ENCODE measurements around the gene CARF. TPM values are rescaled to one million over a fixed set of nuclear protein-coding genes. Genes with fewer than 3 reads are reported as not detected.

The CARF gene
- total and polyA plus RNA-seq, 2 donors (not counting 1 experiment from before 2014, with no cell fraction given): 11.3 to 27.5 TPM

DNA sequence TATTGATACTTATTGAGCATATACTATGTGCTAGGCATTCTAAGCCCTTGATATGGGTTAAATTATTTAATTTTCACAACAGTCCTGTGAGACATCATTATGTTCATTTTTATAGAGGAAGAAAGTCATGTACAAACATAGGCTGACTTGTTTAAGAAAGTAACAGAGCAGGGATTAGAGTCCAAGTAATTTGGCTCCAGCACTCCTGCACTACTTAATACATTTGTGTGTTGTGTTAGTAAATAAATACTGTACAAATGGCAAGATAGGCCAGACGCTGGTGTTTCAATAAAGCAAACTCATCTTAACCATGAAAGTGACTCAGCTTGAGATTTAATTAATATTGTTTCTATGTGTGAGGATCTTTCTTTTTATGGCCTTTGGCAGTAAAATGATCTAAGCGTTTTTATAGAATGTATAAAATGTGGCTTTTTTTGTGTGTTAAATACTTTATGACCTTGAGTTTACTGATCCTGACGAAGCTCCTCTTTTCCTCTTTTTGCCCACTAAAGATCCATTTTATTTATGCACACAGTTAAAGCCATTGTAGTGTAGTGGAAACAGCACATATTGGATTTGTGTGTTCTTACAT lies 123.9 kb downstream of the CARF start:
- Histone ChIP-seq H3K9ac (ENCODE audit: low read length) (no peak overlapping the region), H3K27ac (ENCODE audit: low read length in 2 of 2) (no peak overlapping the region), H4K20me1 (ENCODE audit: control insufficient read depth, insufficient read depth, low read length, poor library complexity, severe bottlenecking) (no peaks in the 10 kb centered on the region), H3K4me2 (replicated peaks; ENCODE audit: low read depth, low read length, poor library complexity, severe bottlenecking) (no peak overlapping the region), H3K27me3 (replicated peaks in 1 of 4; ENCODE audit: control extremely low read depth in 1 of 4, control insufficient read depth in 3 of 4, insufficient read depth in 4 of 4, low read length in 3 of 4) (no peaks in the 10 kb centered on the region), H3K79me2 (ENCODE audit: control insufficient read depth, insufficient read depth, low read length) (no peaks in the 10 kb centered on the region), H3K4me3 (ENCODE audit: control extremely low read depth in 1 of 5, extremely low read depth in 1 of 5, insufficient read depth in 1 of 5, low read depth in 2 of 5, low read length in 4 of 5) (no peak overlapping the region), H3K36me3 (replicated peaks in 1 of 2; ENCODE audit: control extremely low read depth in 1 of 2, control insufficient read depth in 1 of 2, extremely low read depth in 1 of 2, insufficient read depth in 2 of 2, low read length in 1 of 2) (no peaks in the 10 kb centered on the region), H2AFZ (ENCODE audit: insufficient read depth, low read depth, low read length, poor library complexity, severe bottlenecking) (no peak overlapping the region), H3K4me1 (ENCODE audit: control insufficient read depth in 2 of 2, insufficient read depth in 2 of 2, low read length in 2 of 2) (no peaks in the 10 kb centered on the region), H3K9me3 (ENCODE audit: control extremely low read depth in 1 of 3, control insufficient read depth in 2 of 3, insufficient read depth in 1 of 3, low read length in 2 of 3) (no peaks in the 10 kb centered on the region)
- no peaks in the 10 kb centered on the region for H3K4me1 Mint-ChIP-seq
- ChIA-PET CTCF (no interaction called here), POLR2A (no interaction called here)
- intact Hi-C loops (cut with micrococcal nuclease): loop anchor here (10.0 kb wide), 1 partner anchor 51 kb away; no protein-coding TSS in a partner anchor
- DNase-seq: no peak
- no peaks in the 10 kb centered on the region for H3K27me3 Mint-ChIP-seq
- no peak for TF ChIP-seq EZH2 (IDR thresholded peaks at IDR 0.05; ENCODE audit: borderline replicate concordance, insufficient read depth, low read depth, low read length, poor library complexity, severe bottlenecking)
- ATAC-seq (ENCODE audit: low read depth): no peak
- no peak overlapping the region for H3K27ac Mint-ChIP-seq
- H3K9me3 Mint-ChIP-seq (ENCODE audit: insufficient read depth): no peaks in the 10 kb centered on the region
- WGBS (ENCODE audit: insufficient coverage): no CpG with 5 or more reads among the region's 3 CpGs
- H3K4me3 Mint-ChIP-seq: no peak overlapping the region

Small RNA genes within 50 kb of the gene (small RNA-seq; reads per million reads assigned to genes)
- gene AC010900.2 (ENCODE audit: insufficient read length, low read depth, low replicate concordance): not detected

Other genes with a start within 250 kb of the CARF start
- gene ICA1L, start 40.5 kb upstream of the CARF start, total RNA-seq: 6.0 and 6.8 TPM in 2 replicates
- 2.4 and 2.5 TPM in 2 replicates for gene ICA1L, start 40.5 kb upstream of the CARF start, polyA plus RNA-seq
- gene WDR12, start 602 bp upstream of the CARF start, total RNA-seq: 17.4 and 20.8 TPM in 2 replicates
- gene WDR12, start 602 bp upstream of the CARF start, polyA plus RNA-seq: 7.1 and 7.3 TPM in 2 replicates
- 22.0 and 22.5 TPM in 2 replicates for gene NBEAL1, start 102.6 kb downstream of the CARF start, total RNA-seq
- 2.2 and 3.0 TPM in 2 replicates for gene NBEAL1, start 102.6 kb downstream of the CARF start, polyA plus RNA-seq